ENCODE measurements around the gene SH3RF3. TPM values are rescaled to one million over a fixed set of nuclear protein-coding genes. Genes with fewer than 3 reads are reported as not detected.

The SH3RF3 gene
- total RNA-seq, 1 donor from 2014 or later: under 0.01 TPM

DNA sequence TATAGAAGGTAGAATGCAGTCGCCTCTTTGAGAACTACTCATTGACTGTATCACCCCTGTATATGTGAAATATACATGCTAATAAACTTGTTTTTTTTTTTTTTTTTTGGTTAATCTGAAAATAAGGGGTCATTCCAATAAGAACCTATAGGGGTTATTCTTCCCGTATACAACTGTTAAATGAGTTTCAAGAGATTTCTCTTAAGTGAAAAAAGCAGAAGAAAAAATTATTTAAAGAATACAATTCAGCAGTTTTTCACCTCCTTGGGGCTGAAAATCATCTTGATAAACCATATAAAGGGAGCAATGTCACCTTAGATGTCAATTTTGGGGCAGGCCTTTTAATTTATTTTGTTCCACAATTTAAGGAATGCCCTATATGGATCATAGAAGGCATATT is 418.3 kb downstream of the SH3RF3 start:
- no peak for FAIRE-seq
- H3K27me3 ChIP-seq (ENCODE audit: control insufficient read depth, insufficient read depth, low read length): no peaks in the 10 kb centered on the region
- H3K36me3 ChIP-seq (ENCODE audit: control insufficient read depth, insufficient read depth, low read length): peaks cover 4% of the 10 kb centered on the region
- TF ChIP-seq, protein P1, sequence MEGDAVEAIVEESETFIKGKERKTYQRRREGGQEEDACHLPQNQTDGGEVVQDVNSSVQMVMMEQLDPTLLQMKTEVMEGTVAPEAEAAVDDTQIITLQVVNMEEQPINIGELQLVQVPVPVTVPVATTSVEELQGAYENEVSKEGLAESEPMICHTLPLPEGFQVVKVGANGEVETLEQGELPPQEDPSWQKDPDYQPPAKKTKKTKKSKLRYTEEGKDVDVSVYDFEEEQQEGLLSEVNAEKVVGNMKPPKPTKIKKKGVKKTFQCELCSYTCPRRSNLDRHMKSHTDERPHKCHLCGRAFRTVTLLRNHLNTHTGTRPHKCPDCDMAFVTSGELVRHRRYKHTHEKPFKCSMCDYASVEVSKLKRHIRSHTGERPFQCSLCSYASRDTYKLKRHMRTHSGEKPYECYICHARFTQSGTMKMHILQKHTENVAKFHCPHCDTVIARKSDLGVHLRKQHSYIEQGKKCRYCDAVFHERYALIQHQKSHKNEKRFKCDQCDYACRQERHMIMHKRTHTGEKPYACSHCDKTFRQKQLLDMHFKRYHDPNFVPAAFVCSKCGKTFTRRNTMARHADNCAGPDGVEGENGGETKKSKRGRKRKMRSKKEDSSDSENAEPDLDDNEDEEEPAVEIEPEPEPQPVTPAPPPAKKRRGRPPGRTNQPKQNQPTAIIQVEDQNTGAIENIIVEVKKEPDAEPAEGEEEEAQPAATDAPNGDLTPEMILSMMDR (IDR thresholded peaks at IDR 0.05; ENCODE audit: insufficient read depth, low read length, severe bottlenecking): no peak
- H3K4me3 ChIP-seq (ENCODE audit: low read depth, low read length): no peak overlapping the region
- DNase-seq (ENCODE audit: low read depth): no peak

DNA sequence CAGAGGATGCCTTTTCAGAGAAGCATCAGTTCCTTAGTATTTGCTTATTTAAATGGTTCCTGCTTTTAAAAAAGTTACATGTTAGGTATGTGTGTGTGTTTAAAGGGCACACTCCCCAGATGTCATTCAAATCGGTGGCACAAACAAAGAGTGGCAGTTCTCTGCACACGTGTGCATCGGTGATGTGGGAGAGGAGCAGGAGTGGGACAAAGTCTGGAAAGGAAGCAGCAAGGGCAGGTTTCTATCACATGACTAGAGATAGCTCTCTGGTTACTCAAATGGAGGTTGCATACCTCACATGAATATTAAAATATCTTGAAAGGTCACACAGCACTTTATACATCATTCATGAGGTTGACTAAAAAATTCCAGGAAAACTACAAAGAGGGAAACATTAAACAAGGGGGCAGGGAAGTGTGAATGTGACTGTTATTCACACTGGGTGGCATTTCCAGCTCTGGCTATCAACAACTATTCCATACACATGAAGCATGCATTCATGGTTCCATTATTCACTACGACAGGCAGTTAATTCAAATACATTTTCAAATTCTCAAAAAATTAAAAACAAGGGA is 420.1 kb downstream of the SH3RF3 start:
- H3K36me3 ChIP-seq (ENCODE audit: control insufficient read depth, insufficient read depth, low read length): peaks cover 7% of the 10 kb centered on the region
- H3K4me3 ChIP-seq (ENCODE audit: low read depth, low read length): no peak overlapping the region
- H3K27me3 ChIP-seq (ENCODE audit: control insufficient read depth, insufficient read depth, low read length): no peaks in the 10 kb centered on the region
- DNase-seq (ENCODE audit: low read depth): no peak
- TF ChIP-seq, protein P1 (IDR thresholded peaks at IDR 0.05; ENCODE audit: insufficient read depth, low read length, severe bottlenecking): no peak
- no peak for FAIRE-seq

Other genes starting within 250 kb of the SH3RF3 start
- under 0.01 and 0.90 TPM in 2 replicates for gene EDAR, start 140.0 kb upstream of the SH3RF3 start, total RNA-seq

All from bronchial epithelial cell (primary cell).